ENCODE results near the gene PLEKHN1.

Gene PLEKHN1

GRCh38 chr1:966135-966703, at the start of gene PLEKHN1:
PLEKHN1 (plus strand) TSS chr1:966482; CDS start chr1:966532, 50 bp downstream.
- DNase-seq (ENCODE audit: low read depth), result no peak
- H3K4me3 ChIP-seq (ENCODE audit: control insufficient read depth, low read depth, low read length), result peak within 1 kb of the TSS; percentile 68
- no peak for TF ChIP-seq CTCF (IDR thresholded peaks at IDR 0.05; ENCODE audit: control insufficient read depth, insufficient read depth, low read depth, low read length, missing control alignments)

- DNase-seq (ENCODE audit: low read depth), result no peak
- no peak for TF ChIP-seq CTCF (IDR thresholded peaks at IDR 0.05; ENCODE audit: control insufficient read depth, insufficient read depth, low read depth, low read length, missing control alignments)
- no peak overlapping the region for H3K4me3 ChIP-seq (ENCODE audit: control insufficient read depth, low read depth, low read length)
These were observed 49.2 kb upstream of the PLEKHN1 start for GRCh38 chr1:917076-917459.

- no peak for TF ChIP-seq CTCF (IDR thresholded peaks at IDR 0.05; ENCODE audit: control insufficient read depth, insufficient read depth, low read depth, low read length, missing control alignments)
- no peak overlapping the region for H3K4me3 ChIP-seq (ENCODE audit: control insufficient read depth, low read depth, low read length)
- DNase-seq (ENCODE audit: low read depth), result no peak
These were observed 48.7 kb upstream of the PLEKHN1 start for GRCh38 chr1:917466-918091.

GRCh38 chr1:918353-918752, 47.9 kb upstream of the PLEKHN1 start:
- H3K4me3 ChIP-seq (ENCODE audit: control insufficient read depth, low read depth, low read length), result no peak overlapping the region
- DNase-seq (ENCODE audit: low read depth), result no peak
- no peak for TF ChIP-seq CTCF (IDR thresholded peaks at IDR 0.05; ENCODE audit: control insufficient read depth, insufficient read depth, low read depth, low read length, missing control alignments)

- no peak for DNase-seq (ENCODE audit: low read depth)
- H3K4me3 ChIP-seq (ENCODE audit: control insufficient read depth, low read depth, low read length), result no peak overlapping the region
- TF ChIP-seq CTCF (IDR thresholded peaks at IDR 0.05; ENCODE audit: control insufficient read depth, insufficient read depth, low read depth, low read length, missing control alignments), result no peak
These were observed 47.4 kb upstream of the PLEKHN1 start for GRCh38 chr1:918843-919242.

- H3K4me3 ChIP-seq (ENCODE audit: control insufficient read depth, low read depth, low read length), result no peak overlapping the region
- TF ChIP-seq CTCF (IDR thresholded peaks at IDR 0.05; ENCODE audit: control insufficient read depth, insufficient read depth, low read depth, low read length, missing control alignments), result no peak
- DNase-seq (ENCODE audit: low read depth), result no peak
These were observed 46.9 kb upstream of the PLEKHN1 start for GRCh38 chr1:919271-919872.

Data from AG09309 (cell line).